COLO829 (cell line): ENCODE results near the gene VWA3A.

Source experiments
- DNase-seq: peaks from one replicate; pipeline ENCODE4 v3.0.0; 2012; ENCODE audit warnings: low spot score

The VWA3A gene

DNA sequence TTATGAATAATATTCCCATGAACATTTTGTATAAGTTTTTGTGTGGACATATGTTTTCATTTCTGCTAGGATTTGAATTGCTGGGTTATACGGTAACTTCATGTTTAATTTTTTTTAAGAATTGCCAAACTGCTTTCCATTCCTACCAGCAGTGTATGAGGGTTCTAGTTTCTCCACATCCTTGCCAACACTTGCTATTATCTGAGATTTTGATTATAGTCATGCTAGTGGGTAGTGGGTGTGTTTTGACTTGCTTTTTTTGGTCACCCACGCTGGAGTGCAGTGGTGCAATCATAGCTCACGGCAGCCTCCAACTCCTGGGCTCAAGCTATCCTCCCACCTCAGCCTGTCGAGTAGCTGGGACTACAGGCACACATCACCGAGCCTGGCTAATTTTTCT, 110.8 kb downstream of the VWA3A start:
- no peak for DNase-seq

- no peak for DNase-seq
Measured at GRCh38 chr16:22204091-22204655, 111.8 kb downstream of the VWA3A start.

GRCh38 chr16:22205577-22206012, 113.3 kb downstream of the VWA3A start:
- DNase-seq, result no peak

GRCh38 chr16:22206013-22206841, 113.9 kb downstream of the VWA3A start, which contains the start of gene EEF2K:
Gene EEF2K, plus strand, starts transcription at chr16:22206278. Its CDS starts 19,452 bp downstream, at chr16:22225730.
- DNase-seq, result peak; percentile 94
